IPS-NIHi7 (cell line): ENCODE data around the gene HTR2B.
"Not testable (repeated sequence)": the region's sequence is repeated elsewhere in the genome, so short reads cannot be mapped to it uniquely, and the experiment has no call there.

ENCODE experiments used
- DNase-seq: peaks from one replicate; pipeline ENCODE4 v3.0.0; 2012; ENCODE audit warnings: mixed read lengths; ENCODE audit errors: extremely low spot score

HTR2B gene

DNA sequence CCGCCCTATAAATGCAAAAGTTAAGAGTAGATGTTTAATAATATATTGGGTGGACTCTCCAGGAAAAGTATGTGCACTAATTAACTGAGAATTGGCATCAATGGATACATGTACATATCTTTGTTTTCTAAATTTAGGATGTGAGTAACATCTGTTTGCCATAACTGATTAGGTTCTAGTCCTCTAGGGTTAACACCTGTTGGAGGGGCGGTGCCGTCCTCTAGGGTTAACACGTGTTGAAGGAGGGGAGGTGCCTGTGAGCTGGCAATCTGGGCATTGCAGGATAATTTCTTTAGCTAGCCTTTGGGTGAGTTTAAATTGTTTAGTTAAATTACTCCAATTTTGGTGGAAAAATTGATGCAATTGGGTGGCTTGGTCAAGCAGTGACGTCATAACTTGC is 30.9 kb downstream of the HTR2B start:
- no peak for DNase-seq

DNA sequence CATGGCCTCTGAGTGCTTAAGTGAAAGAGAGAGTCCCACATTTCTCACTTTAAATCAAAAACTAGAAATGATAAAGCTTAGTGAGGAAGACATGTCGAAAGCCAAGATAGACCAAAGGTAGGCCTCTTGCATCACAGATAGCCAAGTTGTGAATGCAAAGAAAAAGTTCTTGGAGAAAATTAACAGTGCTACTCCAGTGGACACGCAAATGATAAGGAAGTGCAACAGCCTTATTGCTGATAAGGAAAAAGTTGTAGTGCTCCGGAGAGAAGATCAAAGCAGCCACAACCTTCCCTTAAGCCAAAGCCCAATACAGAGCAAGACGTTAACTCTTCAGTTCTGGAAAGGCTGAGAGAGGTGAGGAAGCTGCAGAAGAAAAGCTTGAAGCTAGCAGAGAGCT is 36.1 kb downstream of the HTR2B start:
- DNase-seq = no peak

DNA sequence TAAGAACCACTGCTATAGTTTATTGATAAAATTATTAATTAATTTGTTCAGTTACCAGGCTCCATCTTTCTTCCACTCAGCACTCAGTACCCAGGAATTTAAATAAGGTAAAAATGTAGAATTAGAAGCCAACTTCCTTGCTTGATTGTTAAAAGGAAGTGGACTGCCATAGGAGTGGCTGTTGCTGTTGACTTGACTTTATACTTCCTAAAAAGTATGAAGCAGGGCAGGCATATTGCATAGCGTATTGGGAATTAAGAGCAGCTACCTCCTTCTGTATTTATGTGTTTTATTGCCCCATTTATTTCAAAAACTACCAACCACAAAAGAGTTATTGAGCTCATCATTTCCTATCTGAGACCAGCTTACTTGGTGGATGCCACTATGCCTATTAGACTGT is 40.3 kb downstream of the HTR2B start:
- no peak for DNase-seq

DNA sequence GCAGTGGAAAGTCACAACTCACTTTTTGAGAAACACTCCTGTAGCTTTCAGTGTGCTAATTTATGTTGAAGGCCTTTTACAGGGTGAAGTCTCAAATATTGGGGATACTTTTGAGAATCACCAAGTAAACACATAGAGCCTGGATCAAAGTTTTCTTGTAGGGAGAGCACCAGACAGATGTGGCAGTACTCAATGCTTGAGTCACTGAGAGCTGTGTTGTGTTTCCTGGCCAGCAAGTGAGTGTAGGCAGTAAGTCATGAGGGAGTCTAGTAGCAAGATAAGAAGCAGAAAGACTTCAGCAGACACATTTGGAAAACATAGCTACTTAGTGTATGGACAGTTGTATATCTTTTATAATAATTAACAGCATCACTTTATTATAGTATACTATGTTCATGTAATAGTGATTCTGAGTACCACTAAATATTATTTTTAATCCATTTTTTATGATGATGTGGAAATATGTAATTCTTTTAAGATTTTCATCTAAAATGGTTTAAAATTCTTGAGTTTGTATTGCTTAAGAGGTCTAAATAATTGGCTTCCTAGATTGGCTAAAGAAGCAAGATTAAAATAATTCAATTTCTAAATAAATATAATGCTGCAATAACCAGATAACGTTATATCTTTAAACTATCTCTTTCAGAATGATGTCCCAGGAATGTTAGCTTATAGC is 55.3 kb downstream of the HTR2B start:
- DNase-seq = no peak

DNA sequence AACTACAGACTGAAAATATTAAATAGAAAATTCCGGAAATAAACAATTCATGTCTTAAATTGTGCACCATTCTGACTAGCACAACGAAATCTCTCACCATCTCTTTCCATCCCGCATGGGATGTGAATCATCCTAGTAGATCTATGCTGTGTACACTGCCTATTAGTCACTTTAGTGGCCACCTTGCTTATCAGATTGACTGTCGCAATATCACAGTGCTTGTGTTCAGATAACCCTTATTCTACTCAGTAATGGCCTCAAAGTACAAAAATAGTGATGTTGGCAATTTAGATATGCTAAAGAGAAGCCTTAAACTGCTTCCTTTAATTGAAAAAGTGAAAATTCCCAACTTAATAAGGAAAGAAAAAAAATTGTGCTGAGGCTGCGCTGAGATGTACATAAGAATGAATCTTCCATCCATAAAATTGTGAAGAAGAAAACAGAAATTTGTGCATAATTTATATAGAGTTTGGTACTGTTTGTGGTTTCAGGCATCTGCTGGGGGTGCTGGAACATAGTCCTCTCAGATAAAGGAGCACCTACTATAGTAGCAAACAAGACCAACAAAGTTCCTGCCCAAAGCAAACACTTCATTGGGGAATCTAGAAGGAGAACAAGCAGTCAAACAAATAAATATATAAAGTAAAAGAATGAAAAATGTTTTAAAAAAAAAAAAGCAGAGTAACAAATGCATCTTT is 56.2 kb downstream of the HTR2B start:
- DNase-seq = no peak

DNA sequence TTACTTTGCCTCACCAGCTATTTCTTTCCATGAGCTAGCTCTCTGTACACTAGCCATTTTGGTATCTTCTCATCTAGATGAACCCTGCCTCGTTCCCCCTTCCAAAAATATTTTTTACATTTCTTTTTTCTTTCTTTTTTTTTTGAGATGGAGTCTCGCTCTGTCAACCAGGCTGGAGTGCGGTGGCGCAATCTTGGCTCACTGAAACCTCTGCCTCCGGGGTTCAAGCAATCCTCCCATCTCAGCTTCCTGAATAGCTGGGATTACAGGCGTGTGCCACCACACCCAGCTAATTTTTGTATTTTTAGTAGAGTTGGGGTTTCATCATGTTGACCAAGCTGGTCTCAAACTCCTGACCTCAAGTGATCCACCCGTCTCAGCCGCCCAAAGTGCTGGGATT is 57.3 kb downstream of the HTR2B start:
- DNase-seq = not testable (repeated sequence)

DNA sequence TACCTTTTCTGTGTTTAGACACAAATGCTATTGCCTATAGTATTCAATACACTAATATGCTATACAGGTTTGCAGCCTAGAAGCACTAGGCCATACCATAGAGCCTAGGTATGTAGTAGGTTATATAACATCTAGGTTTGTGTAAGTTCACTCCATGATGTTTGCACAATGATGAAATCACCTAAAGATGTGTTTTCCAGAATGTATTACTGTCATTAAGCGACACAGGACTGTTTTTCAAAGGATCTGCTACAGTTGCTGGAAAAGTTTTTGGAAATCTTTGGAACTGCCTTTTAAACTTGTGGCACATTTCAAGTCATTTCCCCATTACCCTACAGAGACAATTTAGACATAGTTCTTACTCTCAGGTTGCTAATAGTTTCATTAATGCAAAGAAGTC is 58.9 kb downstream of the HTR2B start:
- no peak for DNase-seq

DNA sequence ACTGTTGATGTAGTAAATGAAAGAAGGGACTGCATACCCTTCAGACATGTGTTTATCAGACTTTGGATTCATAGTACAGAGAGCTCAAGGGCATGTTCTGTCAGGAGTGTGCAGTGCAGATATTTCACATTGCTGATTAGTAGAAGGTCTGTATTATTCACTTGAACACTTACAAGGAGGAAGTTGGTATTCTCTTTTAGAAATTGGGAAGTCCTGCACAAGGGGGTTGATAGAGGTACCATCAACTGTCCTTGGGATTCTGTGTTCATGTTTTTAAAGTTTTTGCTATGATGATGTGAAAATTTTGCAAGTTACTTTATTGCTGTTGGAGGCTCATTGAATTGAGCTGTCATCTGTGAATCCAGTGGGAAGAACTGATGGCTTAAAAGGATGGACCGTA is 61.5 kb downstream of the HTR2B start:
- DNase-seq = no peak

DNA sequence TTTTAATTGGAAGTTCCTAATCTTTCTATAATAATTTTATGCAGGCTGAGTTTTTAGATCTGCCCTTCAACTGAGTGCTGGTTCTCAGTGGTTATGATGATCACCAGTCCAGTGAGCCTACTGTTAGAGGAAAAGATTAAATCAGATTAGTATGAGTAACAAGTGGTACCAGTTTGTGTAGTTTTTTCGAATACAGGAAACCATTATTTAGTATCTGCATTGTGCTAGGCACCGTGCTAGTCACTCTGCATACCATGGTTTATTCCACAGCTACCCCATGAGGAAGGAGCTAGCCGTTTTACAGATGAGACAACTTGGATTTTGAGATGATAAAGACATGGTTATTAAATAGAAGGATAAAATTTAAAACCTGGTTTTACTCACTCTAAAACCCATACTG is 62.1 kb downstream of the HTR2B start:
- no peak for DNase-seq

DNA sequence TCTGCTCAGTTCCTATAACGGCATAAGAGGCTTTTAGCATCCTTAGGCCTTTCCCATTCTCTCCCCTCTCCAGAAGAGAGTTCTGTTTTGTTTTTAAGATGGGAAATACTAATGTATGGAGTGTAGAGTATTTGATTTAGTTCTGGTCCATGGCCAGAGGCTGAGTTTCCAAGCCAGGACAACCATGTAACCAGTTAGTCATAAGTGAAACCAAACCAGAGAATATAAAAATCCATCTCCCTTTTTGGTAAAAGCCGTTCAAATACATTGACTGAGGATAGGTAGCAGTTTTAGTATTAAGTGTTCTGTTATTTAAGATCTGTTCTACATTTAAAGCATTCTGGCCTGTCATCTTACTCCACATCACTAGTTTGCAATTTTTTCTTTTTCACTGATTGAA is 65.1 kb downstream of the HTR2B start:
- no peak for DNase-seq

DNA sequence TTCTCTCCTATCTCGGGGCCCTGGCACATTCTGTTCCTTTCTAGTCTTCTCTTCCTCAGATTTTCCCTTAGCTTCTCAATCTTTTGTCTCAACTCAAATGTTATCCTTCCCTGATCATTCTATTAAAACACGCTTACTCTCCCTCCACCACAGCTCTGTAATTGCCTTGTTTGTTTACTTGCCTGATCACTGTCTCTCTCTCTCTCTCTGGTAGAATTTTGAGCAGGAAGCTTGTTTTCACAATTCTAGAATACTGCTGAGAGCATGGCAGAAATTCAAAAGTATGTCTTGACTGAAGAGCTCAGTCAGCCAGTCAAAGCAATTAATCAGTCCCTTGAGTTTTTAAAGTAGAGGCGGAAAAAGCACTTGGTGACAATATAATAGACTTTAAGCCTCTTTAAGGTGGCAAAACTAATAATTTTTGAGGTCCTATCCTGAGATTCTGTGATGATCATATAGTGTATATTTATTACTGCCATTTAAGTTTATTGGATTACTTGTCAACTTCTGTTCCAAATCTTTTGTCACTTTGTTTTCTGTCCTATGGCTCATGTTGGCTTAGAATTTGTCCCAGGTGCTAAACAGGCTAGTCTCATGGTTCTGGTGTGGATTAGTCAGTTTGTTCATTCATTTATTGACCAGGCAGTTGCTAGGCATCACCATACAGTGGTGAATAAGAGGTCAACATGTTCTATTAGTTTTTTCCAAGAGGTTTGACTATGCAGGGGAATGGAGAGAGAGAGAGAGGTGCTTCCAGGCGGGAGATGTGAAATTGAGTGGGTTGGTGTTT is 65.9 kb downstream of the HTR2B start:
- DNase-seq = no peak
